GM18519 (cell line): ENCODE measurements around the gene SLC16A4.
"Not testable (repeated sequence)": the region's sequence is repeated elsewhere in the genome, so short reads cannot be mapped to it uniquely, and the experiment has no call there.

Experiments used
- ATAC-seq: cut with Tn5 transposase; IDR thresholded peaks from one replicate; pipeline ENCODE4 v1.9.1; 2021; ENCODE audit warnings: mild to moderate bottlenecking, moderate library complexity; ENCODE audit not compliant: unreplicated experiment, low FRiP score

The SLC16A4 gene

DNA sequence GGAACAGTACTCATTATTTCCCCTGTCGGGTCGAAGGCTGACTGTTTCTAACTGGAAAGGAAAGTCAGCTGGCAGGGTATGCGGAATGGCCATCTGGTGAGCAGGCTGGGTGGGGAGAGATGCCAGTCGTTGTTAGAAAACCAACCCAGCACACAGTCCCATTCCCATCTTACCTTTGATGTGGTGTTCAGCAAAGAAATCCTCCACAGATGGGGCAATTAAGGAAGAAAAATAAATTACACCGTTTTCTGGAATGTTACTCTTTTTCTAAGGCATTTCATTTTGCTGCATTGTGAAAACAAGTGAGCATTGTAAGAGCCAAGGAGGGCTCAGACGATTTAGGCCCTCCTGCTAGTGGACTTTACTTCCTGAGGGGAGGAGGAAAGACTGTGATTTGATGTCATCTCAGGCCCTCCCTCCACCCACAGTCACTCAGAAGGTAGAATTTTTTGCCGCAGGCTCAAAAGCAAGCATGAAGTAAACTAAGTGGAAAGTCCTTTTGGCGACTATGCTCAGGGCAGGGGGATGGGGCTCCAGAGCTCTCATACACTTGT, at the start of gene SLC16A4:
TSS of gene SLC16A4 (minus strand) at position 335 of the 554 bp plus-strand sequence. CDS start 1,703 bp downstream, outside the sequence.
- no peak for ATAC-seq

DNA sequence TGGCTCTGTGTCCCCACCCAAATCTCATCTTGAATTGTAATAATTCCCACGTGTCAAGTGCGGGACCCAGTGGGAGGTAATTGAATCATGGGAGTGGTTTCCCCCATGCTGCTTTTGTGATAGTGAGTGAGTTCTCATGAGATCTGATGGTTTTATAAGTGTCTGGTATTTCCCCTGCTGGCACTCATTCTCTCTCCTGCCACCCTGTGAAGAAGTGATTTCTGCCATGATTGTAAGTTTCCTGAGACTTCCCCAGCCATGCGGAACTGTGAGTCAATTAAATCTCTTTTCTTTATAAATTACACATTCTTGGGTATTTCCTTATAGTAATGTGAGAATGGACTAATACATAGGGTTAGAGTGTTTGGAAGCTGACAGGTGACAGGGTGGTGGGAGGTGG, 49.0 kb upstream of the SLC16A4 start:
- not testable (repeated sequence) for ATAC-seq

DNA sequence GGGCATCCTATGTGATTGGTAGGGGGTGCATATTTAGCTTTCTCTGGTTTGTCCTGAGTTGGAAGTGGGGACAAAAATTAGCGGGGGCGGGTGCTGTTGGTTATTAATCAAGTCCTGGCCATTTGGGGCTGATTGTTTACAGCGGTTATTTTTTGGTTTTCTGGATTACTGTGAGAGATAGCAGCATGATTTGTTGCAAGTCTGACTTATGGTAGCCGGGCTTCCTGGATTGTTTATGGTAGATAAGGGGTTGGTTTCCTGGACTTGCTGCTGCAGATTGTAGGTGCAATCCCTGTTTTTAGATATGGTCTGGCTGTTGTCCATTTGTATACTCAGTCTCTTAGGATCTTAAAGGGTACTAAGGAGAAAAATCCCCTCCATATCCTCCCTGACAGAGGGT, 48.1 kb upstream of the SLC16A4 start:
- ATAC-seq: no peak

DNA sequence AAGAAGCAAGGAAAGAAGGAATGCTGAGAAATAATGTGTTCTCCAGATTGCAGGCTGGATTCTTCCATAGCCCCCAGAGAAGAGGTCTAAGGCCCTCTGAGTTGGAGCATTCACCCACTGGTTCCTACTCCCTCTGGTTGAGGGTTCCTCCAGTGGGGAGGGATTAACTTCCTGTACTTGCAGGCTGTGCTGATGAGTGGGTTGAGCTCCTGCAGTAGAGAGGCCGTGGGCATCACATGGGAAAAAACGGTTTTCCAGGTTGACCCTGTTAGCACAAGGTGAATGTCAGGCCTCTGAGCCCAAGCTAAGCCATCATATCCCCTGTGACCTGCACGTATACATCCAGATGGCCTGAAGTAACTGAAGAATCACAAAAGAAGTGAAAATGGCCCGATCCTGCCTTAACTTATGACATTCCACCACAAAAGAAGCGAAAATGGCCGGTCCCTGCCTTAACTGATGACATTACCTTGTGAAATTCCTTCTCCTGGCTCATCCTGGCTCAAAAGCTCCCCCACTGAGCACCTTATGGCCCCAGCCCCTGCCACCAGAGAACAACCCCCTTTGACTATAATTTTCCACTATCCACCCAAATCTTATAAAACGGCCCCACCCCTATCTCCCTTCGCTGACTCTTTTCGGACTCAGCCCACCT, 46.9 kb upstream of the SLC16A4 start:
- not testable (repeated sequence) for ATAC-seq

DNA sequence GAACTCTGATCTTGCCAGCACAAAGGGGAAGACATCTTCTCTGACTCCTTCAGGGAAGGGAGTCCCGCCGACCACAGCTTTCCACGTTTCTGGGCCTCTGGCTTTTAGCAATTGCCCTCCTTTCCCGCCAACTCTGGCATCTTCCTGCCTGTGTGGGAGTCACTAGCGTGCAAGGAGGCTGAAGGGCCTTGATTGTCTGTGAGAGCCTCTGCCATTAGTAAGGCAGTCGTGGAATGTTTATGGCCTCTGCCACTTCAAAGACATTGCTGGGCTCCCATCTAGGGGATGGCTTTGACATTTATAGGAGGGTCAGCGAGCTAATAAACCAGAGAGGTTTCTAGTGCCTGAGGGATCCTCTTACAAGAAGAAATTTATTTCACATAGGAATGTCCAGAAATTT, 45.8 kb upstream of the SLC16A4 start:
- ATAC-seq: no peak

DNA sequence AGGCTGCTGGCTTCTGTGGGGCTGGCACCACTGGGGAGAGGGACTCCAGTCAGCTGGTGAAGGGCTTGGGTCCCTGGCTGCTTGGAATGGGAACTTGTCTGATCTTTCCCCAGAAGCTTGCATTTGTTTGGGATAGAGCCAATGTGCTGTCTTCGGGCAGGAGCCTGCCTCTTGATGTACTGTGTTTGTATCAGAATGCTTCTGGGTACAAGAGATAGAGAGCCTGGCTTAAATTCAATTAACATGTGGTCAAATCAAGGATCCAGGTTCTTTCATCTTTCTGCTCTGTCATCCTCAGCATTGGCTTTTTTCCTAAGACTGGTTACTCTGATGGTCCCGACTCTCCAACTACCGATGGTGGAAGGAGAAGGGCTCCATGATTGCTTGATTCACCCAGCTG, 44.1 kb upstream of the SLC16A4 start:
- ATAC-seq: no peak

DNA sequence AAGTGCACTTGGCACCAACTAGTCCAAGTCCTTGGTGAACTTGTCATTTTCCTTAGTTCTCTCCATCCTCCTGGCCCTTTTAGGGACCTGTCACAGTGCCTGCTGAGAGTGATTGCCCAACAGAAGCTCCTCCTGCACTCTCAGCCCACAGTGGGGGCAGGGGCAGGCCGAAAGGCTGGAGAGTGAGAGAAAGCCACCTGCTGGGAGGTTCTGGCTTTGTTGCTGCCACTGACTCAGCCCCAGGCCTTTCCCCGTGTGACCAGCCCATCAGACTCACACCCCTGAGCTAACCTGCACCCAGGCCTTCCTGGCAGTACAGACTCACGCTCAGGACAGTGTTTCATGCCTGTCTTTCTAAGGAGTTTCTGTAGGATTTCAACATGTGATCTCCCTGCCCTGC, 43.0 kb upstream of the SLC16A4 start:
- ATAC-seq: no peak

DNA sequence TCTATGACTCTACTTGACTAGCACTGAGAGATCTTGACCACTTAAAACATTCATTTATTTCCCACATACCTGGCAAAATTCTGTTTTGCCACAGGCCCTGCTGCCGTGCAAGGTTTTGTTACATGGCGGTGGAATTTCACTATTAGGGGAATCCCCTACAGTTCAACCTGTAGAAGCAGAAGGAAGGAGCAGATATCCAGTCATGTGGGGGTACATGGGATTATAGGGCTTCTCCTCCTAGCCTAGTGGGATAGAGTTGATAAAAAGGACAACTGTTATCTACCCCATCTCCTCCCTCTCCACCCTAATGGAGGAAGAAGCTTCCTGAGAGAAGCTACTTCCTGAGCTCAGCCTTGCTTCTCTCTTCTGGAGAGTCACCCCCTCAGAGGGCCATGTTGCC, 42.4 kb upstream of the SLC16A4 start:
- ATAC-seq: no peak

DNA sequence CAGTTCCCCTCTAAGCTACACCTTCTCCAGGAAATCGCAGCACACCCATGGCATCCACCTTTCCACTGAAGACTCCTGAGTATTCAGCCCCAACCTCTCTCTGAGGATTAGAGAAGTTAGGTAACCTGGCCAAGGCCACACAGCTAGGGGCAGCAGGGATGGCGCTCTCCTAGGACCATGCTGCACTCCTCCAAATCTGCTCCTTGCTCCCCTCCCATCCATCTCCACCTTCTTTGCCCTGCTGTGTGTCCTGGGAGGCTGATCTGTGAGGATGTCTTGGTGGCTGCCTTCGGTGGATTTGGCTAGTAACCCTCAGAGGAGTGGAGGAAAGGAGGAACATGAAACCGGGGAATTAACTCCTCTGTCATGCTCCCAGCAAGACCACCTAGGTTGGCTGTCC, 40.1 kb upstream of the SLC16A4 start:
- no peak for ATAC-seq

DNA sequence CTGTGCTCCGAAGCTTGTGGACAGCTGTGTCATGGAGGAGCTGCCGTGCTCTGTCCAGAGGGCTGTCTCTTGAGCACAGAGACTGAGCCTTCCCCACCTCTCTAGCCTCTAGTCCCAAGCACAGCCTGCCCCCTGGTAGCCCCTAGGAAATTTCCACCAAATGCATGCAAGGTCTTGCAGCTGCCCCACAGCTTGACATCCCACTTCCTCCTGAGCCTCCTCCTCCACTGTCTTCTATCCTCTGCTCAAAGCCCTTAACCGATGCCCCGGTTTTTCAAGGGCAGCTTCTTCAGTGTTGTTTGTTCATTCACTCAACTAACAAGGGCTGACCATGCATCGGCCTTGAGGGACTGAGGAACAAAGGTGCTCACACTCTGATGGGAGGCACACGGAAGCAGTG, 39.5 kb upstream of the SLC16A4 start:
- no peak for ATAC-seq

DNA sequence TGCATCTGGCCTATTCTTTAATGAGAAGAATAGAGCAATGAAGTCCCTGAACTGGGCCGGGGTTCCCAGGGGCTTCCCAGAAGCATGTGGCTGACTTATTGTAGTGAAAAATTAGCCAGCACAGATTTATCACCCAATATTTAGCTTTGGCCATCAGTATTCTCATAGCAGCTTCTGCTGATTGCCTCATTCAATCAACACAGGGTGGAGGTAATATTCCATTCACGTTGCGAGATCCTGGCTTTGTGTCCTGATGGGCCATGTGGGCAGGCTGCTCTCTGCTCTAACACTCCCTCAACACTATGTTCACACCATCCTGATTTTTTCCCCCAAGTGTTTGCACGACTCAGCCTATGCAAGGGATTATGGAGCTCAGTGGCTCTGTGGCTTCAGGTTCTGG, 38.1 kb upstream of the SLC16A4 start:
- no peak for ATAC-seq

DNA sequence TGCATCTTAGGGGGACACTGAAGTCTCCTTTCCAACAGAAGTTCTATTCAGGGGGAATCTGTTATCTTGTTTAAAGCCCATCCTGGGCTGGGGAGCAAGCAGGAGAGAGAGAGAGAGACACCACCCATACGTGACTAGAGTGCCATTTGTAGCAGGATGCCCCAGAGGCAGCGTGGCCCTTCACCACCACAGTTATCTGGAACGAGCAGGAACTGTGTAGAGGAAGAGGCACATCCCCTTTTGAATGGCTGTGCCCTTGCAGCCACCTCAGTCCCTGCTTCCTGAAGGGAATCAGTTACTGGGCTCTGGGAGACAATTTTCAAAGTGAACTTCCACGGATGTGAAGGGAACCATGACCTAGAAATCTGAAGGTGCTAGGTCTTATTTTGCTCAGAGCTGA, 36.0 kb upstream of the SLC16A4 start:
- no peak for ATAC-seq

DNA sequence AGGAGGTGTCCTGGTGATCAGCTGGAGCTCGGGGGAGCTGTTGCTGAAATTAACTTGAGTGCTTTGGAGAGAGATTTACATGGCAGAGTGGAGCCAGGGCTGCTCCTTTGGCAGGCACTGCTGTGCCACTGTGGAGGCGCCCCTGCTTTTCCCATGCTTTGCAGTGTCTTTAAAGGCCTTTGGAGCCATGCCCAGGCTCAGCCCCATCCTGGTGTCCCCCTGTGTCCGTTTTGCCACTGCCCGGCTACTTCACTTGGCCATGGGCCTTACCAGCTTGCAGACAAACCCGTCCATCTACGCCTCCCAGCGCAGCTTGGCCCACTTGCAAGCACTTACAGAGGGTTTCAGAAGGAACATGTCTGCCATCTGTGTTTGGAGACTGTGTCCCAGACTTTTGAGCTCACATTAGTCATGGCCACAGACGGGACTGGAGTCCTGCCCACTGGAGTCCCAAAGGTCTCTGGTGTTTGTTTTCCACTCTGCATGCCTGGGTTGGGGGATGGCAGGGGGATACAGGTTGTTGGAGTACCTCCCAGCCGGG, 34.9 kb upstream of the SLC16A4 start:
- ATAC-seq: no peak

DNA sequence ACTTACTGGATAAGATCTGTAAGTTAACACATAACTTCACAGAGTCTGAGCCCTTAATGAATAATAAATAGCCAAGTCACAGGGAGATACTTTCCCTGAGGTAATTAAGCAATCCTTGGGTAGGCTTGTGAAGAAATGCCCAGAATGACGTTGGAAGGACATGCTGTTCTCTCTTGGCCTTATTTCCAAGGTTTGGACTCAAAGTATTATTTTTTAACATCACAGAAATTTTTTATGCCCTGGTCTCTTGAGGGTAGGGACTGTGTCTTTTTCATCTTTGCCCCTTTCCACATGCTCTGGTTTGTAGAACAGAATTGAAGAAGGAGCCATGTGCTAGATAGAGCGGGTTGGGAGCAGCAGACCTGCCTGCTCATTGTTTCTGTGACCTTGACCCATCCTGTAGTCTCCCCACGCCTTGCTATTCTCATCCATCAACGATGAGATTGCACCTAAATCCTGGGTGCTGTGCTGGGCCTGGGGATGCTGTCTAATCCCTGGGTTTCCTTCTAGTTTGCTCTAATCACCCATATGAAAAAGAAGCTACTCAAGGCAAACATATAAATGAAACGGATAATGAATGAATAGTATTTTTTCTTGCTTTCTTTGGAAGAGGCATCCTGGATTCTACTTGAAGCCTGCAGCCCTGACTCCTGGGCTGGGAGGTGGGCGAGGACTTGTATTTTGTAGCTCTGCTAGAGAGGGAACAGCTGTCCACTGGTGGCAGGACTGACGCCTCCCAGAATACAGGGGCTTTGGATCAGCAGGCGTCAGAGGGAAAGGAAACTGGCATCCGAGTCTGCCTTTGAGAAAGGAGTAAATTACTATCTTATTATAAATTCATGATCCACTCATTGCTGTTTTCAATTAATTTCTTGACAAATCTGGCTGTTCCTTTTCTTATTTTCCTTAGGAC, 34.1 kb upstream of the SLC16A4 start:
- ATAC-seq: no peak

DNA sequence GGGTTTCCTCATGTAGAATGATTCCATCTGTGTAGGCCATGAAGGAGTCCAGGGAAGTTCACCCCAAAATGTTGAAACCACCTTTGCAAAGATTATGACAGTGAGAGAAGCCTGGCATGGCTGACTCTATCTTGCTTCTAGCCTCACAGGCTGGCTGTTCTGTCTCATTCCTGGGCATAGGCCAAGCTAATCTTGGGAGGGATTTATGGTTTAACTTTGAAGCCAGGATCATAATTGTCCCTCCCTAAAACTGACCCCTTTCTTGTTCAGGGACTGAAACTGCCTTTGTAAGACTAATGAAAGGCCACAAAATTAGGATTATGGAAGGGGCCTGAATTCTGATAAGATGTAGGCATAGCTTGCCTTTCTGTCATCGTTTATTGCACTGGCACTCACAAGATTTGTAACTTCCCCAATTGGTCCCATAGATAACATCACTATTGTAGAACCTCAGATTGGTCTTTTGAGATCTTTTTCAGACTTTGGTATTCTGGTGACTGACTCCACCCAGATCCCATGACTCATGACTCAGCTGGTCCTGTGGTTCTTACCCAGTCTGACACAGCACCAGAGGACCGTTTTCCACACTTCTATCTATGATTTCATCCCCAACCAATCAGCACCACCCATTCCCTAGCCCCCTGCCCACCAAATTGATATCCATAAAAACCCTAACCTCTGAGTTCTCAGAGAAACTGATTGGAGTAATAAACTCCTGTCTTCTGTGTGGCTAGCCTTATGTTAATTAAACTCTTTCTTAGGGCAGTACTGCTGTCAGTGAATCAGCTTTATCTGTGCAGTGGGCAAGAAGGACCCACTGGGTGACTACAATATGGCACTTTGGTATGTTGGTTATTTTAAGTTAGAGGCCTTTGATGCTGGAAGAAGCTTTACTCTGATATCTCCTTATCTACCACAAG, 30.3 kb upstream of the SLC16A4 start:
- no peak for ATAC-seq

DNA sequence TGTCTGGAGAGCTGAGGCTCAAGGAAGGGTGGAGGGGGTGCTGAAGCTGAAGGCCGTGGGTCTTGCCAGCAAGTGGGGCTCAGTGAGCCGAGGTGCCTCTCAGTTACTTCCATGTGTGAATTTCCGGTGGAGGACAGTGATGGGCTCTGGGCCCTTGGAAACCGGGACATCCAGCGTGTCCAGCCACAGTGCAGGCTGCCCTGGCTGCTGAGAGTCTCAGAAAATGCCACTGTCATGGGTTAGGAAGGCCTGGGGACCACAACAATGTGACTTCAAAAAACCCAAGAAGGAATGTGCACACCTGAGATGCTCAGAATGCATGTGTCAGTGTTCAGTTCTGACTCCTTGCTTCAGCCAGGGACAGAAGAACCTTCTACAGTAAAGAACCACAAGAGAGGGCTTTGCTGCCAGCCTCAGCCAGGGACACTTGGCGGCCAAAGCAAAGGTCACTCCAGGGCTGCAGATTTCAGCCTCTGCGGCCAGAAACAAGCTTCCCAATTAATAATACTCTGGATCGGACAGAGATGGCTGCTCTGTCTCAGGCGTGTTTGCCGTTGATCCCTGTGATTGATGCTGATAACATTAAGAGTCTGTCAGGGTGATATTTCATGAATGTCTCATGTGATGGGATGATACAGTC, 29.3 kb upstream of the SLC16A4 start:
- no peak for ATAC-seq

DNA sequence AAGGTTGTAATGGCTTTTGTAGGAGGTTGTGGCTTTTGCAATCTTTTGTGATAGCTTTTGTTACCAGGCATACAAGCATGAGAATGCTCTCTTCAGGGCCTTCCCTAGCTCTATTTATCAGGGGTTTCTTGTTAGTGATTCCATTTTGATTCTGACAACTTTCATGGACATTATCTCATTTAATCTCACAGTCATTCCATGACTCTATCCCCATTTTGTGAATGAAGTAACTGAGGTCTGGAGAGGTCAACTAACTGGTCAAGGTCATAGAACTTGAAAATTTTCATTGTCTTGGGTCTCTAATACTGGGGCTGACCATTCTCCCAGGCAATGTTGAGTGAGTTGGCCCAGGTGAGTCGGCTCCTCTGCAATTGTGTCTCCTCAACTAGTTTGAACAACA, 27.9 kb upstream of the SLC16A4 start:
- ATAC-seq: no peak

DNA sequence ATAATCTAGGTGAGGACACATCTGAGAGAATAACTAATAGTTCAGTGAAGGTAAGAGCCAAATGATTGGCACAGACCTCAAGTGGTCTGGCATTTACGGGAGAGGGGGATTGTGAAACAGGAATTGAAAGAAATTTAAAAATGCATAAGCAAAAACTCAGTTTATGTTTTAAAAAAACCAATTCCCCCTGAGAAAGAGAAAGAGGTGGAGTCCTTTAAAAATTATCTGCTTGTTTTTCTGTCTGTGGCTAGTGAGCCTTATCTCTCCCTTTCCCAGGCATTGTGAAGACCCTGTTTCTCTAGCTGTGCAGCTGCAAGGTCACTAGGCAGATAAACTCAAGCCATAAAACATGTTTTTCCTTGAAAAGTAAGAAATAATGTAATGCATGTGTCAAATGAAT, 22.2 kb upstream of the SLC16A4 start:
- not testable (repeated sequence) for ATAC-seq

DNA sequence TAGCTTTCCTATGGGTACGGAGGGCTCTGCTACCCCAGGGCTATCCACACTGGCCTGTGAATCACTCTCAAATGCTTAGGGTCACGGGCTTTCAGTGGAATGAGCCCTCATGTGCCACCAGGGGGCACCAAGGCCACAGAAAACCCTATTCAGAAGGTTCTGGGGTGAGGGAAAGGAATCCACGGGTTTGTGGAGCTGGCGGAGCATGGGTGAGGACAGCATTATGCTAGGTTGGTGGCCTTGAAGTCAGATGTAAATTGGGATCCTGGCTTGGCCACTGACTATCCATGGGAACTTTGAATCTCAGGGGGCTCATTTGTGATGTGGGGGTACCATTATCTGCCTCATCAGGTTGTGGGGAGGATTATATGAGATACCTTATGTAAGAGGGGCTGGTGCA, 21.8 kb upstream of the SLC16A4 start:
- ATAC-seq: no peak
